ENCODE data around the gene S1PR3. TPM values are rescaled to one million over a fixed set of nuclear protein-coding genes. Genes with fewer than 3 reads are reported as not detected.

S1PR3 gene
- total and polyA plus RNA-seq, 2 donors (not counting 3 experiments of a cell fraction or from before 2014, with no cell fraction given): 12.5 to 25.8 TPM

GRCh38 chr9:89024727-89025126 lies 33.5 kb downstream of the S1PR3 start:
- no peaks in the 10 kb centered on the region for H3K36me3 ChIP-seq (ENCODE audit: control insufficient read depth in 2 of 2, extremely low read depth in 1 of 2, insufficient read depth in 2 of 2, low read length in 2 of 2)
- no peak for DNase-seq (ENCODE audit: low read depth, low spot score)
- no peaks in the 10 kb centered on the region for H3K27me3 ChIP-seq (ENCODE audit: control insufficient read depth in 2 of 2, insufficient read depth in 2 of 2, low read length in 2 of 2)
- ChIA-PET POLR2A (no interaction called here), CTCF (no interaction called here)
- no peak for FAIRE-seq
- TF ChIP-seq MYC (IDR thresholded peaks at IDR 0.05; ENCODE audit: low read depth, low read length) (no peak), POLR2A (IDR thresholded peaks at IDR 0.05; ENCODE audit: low read depth, low read length) (no peak), JUN (IDR thresholded peaks at IDR 0.05; ENCODE audit: borderline replicate concordance, insufficient read depth, insufficient read length, low read depth) (no peak), GATA2 (IDR thresholded peaks at IDR 0.05; ENCODE audit: insufficient read depth, insufficient read length, low read depth, low read length) (no peak), MAX (IDR thresholded peaks at IDR 0.05; ENCODE audit: insufficient read depth, insufficient read length) (no peak), FOS (IDR thresholded peaks at IDR 0.05; ENCODE audit: borderline replicate concordance, insufficient read depth, low read length) (no peak), EZH2 (IDR thresholded peaks at IDR 0.05; ENCODE audit: borderline replicate concordance, low read depth, low read length, severe bottlenecking) (no peak), CTCF (IDR thresholded peaks at IDR 0.05; ENCODE audit: extremely low read depth in 1 of 2, insufficient read depth in 1 of 2, low read depth in 1 of 2, low read length in 2 of 2) (no peak)
- H3K9me3 ChIP-seq (replicated peaks; ENCODE audit: control insufficient read depth, insufficient read depth, low read length): no peaks in the 10 kb centered on the region
- H3K9ac ChIP-seq (replicated peaks; ENCODE audit: extremely low read depth, insufficient read depth, low read length): no peak overlapping the region
- no TSS peak for BruUV-seq (replicated peaks)
- H3K4me3 ChIP-seq (replicated peaks in 1 of 3; ENCODE audit: insufficient read depth in 1 of 3, low read depth in 1 of 3, low read length in 3 of 3): no peak overlapping the region
- dilution Hi-C loops (cut with MboI; ENCODE audit: extremely low pct_ligation_motif_present, low sequenced_read_pairs): no loop called here
- no peaks in the 10 kb centered on the region for H3K9me1 ChIP-seq (replicated peaks; ENCODE audit: control insufficient read depth, extremely low read depth, insufficient read depth, low read length)
- H3K4me2 ChIP-seq (ENCODE audit: insufficient read depth, low read length): no peak overlapping the region
- intact Hi-C loops (cut with micrococcal nuclease): no loop called here
- no peak overlapping the region for H3K27ac ChIP-seq (ENCODE audit: insufficient read depth, low read depth, low read length)
- H2AFZ ChIP-seq (ENCODE audit: low read depth, low read length): no peak overlapping the region
- no peaks in the 10 kb centered on the region for H3K79me2 ChIP-seq (ENCODE audit: control insufficient read depth, insufficient read depth, low read length)
- no peaks in the 10 kb centered on the region for H3K4me1 ChIP-seq (ENCODE audit: control insufficient read depth, extremely low read depth, insufficient read depth, low read length)
- no peaks in the 10 kb centered on the region for H4K20me1 ChIP-seq (replicated peaks; ENCODE audit: control insufficient read depth, extremely low read depth, insufficient read depth, low read length)

Data from endothelial cell of umbilical vein (primary cell).